ENCODE data around the gene EPHA3.
A peak's percentile ranks its signal among the peaks of the same experiment; 100 is the strongest.

DNA sequence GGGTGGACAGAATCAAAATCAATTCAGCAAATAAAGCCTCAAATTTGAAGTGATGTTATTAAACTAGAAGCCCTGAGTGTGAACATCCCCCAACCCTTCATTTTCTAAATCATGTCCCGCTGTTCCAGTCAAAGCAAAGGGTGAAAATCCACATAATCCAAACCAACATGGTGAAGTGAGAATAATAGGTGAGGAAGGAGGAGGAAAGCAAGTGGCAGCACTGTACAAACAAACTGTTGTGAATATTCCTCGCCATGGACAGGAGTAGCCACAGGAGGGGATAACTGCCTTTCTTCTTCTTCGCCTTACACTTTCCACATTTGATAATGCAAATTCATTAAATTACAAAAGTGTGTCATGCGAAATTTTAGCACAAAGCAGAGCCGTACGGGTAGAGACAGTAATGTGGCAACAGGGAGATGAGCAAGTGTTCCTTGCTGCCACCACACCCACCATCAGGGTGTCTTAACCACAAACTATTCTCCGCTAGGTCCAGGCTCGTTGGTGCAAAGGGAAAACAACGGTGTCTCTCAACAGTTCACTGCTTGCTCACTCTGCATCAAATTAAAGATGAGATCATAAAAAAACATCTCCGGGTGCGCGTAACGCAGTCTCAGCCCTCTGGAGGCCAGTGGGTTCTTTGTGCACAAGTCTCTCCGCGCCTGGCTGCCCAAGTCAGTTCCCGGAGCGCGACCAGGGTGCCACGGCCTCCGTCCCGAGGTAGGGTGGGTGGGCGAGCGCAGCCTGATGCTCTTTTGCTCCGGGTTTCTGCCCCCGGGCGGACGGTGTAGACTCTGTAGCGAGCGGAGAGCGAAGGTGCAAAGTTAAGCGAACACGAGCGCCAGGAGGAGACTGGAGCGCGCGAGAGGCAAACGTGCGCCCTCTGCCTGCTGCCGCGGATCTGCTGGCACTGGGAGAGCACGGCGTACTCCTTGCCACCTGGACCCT lies 6.7 kb downstream of the EPHA3 start:
- TF ChIP-seq, protein P1, sequence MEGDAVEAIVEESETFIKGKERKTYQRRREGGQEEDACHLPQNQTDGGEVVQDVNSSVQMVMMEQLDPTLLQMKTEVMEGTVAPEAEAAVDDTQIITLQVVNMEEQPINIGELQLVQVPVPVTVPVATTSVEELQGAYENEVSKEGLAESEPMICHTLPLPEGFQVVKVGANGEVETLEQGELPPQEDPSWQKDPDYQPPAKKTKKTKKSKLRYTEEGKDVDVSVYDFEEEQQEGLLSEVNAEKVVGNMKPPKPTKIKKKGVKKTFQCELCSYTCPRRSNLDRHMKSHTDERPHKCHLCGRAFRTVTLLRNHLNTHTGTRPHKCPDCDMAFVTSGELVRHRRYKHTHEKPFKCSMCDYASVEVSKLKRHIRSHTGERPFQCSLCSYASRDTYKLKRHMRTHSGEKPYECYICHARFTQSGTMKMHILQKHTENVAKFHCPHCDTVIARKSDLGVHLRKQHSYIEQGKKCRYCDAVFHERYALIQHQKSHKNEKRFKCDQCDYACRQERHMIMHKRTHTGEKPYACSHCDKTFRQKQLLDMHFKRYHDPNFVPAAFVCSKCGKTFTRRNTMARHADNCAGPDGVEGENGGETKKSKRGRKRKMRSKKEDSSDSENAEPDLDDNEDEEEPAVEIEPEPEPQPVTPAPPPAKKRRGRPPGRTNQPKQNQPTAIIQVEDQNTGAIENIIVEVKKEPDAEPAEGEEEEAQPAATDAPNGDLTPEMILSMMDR (IDR thresholded peaks at IDR 0.05; ENCODE audit: insufficient read depth, low read length) = peak; percentile 29
- TF ChIP-seq, protein P2, sequence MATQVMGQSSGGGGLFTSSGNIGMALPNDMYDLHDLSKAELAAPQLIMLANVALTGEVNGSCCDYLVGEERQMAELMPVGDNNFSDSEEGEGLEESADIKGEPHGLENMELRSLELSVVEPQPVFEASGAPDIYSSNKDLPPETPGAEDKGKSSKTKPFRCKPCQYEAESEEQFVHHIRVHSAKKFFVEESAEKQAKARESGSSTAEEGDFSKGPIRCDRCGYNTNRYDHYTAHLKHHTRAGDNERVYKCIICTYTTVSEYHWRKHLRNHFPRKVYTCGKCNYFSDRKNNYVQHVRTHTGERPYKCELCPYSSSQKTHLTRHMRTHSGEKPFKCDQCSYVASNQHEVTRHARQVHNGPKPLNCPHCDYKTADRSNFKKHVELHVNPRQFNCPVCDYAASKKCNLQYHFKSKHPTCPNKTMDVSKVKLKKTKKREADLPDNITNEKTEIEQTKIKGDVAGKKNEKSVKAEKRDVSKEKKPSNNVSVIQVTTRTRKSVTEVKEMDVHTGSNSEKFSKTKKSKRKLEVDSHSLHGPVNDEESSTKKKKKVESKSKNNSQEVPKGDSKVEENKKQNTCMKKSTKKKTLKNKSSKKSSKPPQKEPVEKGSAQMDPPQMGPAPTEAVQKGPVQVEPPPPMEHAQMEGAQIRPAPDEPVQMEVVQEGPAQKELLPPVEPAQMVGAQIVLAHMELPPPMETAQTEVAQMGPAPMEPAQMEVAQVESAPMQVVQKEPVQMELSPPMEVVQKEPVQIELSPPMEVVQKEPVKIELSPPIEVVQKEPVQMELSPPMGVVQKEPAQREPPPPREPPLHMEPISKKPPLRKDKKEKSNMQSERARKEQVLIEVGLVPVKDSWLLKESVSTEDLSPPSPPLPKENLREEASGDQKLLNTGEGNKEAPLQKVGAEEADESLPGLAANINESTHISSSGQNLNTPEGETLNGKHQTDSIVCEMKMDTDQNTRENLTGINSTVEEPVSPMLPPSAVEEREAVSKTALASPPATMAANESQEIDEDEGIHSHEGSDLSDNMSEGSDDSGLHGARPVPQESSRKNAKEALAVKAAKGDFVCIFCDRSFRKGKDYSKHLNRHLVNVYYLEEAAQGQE (IDR thresholded peaks at IDR 0.05; ENCODE audit: insufficient replicate concordance, low read depth) = no peak
- no peak for TF ChIP-seq POLR2AphosphoS5 (IDR thresholded peaks at IDR 0.05; ENCODE audit: low read depth)

All from HL-60 (cell line).